ENCODE measurements around the gene PBX1.

DNA sequence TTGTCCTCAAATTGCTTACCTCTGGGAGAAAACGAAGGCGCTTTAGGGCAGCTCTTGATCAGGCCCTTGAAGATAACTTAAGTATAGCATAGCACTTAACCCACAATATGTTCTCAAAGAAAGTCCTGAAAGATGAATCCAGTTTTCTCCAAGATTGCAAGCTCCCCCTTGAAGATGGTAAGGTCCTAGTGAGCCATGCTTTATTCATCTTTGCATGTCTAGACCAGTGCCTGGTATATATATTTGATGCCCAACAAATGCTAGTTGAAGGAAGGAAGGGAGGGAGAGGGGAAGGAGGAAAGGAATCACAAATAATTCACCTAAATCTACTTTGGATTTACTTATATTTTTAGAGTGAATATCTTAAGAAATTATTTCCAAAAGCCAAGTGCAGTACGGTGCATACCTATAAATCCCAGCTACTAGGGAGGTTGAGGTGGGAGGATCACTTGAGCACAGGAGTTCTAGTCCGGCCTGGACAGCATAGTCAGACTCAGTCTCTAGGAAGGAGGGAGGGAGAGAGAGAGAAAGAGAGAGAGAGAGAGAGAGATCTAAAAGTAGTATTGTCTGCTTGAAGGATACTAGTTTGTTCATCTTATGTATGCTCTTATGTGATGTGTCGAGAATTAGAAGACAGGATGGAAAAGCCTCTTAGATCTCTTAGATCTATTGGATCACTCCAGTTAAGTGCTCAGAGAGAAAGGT lies 25.0 kb downstream of the PBX1 start:
- TF ChIP-seq, protein P1, sequence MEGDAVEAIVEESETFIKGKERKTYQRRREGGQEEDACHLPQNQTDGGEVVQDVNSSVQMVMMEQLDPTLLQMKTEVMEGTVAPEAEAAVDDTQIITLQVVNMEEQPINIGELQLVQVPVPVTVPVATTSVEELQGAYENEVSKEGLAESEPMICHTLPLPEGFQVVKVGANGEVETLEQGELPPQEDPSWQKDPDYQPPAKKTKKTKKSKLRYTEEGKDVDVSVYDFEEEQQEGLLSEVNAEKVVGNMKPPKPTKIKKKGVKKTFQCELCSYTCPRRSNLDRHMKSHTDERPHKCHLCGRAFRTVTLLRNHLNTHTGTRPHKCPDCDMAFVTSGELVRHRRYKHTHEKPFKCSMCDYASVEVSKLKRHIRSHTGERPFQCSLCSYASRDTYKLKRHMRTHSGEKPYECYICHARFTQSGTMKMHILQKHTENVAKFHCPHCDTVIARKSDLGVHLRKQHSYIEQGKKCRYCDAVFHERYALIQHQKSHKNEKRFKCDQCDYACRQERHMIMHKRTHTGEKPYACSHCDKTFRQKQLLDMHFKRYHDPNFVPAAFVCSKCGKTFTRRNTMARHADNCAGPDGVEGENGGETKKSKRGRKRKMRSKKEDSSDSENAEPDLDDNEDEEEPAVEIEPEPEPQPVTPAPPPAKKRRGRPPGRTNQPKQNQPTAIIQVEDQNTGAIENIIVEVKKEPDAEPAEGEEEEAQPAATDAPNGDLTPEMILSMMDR (IDR thresholded peaks at IDR 0.05; ENCODE audit: borderline replicate concordance, extremely low read depth, low read length, poor library complexity, severe bottlenecking), result no peak
- TF ChIP-seq EZH2 (IDR thresholded peaks at IDR 0.05; ENCODE audit: borderline replicate concordance, low read depth, low read length, severe bottlenecking), result no peak

Measured in DND-41 (cell line).